CD4-positive, alpha-beta memory T cell (primary cell): ENCODE data around the gene EPB41. TPM values are rescaled to one million over a fixed set of nuclear protein-coding genes. Genes with fewer than 3 reads are reported as not detected.
"Not testable (repeated sequence)": the region's sequence is repeated elsewhere in the genome, so short reads cannot be mapped to it uniquely, and the experiment has no call there.

Source experiments
- CTCF ChIA-PET: fragments of 350-600 bp; sonication (Branson Sonifier 250); formaldehyde crosslinking; loops from one replicate; lab custom pipeline; 2021; ENCODE audit warnings: inconsistent platforms; ENCODE audit not compliant: partially characterized antibody; lab: Charles Lee
- POLR2A ChIA-PET: fragments of 350-600 bp; sonication (Branson Sonifier 250); formaldehyde crosslinking; loops from one replicate; lab custom pipeline; 2021; ENCODE audit not compliant: partially characterized antibody; lab: Charles Lee
- DNase-seq, 5 donors: peaks; one replicate each; pipeline versions ENCODE4 v3.0.0 to v3.0.0-alpha.2; 2020 to 2022; ENCODE audit warnings: mixed read lengths in 1 of 5
- H3K27ac ChIP-seq: one replicate; pipeline ENCODE4 v1.7.0; 2013; ENCODE audit warnings: low read depth, low read length
- H3K27me3 ChIP-seq: 2 replicates; pipeline ENCODE4 v1.7.0; 2013; ENCODE audit warnings: mild to moderate bottlenecking, low read length, moderate library complexity; ENCODE audit not compliant: insufficient read depth
- H3K36me3 ChIP-seq: 2 replicates; pipeline ENCODE4 v1.7.0; 2013; ENCODE audit warnings: mild to moderate bottlenecking, low read length, moderate library complexity; ENCODE audit not compliant: insufficient read depth
- H3K4me1 ChIP-seq: 2 replicates; pipeline ENCODE4 v1.7.0; 2013; ENCODE audit warnings: mild to moderate bottlenecking, low read length, moderate library complexity; ENCODE audit not compliant: insufficient read depth
- H3K4me3 ChIP-seq, 2 donors: one replicate each; pipeline ENCODE4 v1.7.0; 2013; ENCODE audit warnings: low read length in 2 of 2, mild to moderate bottlenecking in 1 of 2
- H3K9me3 ChIP-seq, 2 donors: one replicate each; pipeline ENCODE4 v1.7.0; 2013; ENCODE audit warnings: low read length in 2 of 2, control low read depth in 1 of 2; ENCODE audit not compliant: control insufficient read depth in 1 of 2
- H3K27ac Mint-ChIP-seq, 7 donors: one replicate each; pipeline ENCODE4 v1.8.0; 2020 to 2021; ENCODE audit warnings: mixed read lengths in 7 of 7, mild to moderate bottlenecking in 6 of 7, inconsistent platforms in 3 of 7, moderate library complexity in 3 of 7
- H3K27me3 Mint-ChIP-seq, 2 donors: one replicate each; pipeline ENCODE4 v1.8.0; 2020 to 2021; ENCODE audit warnings: mixed read lengths in 2 of 2
- H3K36me3 Mint-ChIP-seq, 2 donors: one replicate each; pipeline ENCODE4 v1.8.0; 2020 to 2021; ENCODE audit warnings: mixed read lengths in 2 of 2, inconsistent platforms in 1 of 2, mild to moderate bottlenecking in 1 of 2
- H3K4me1 Mint-ChIP-seq, 4 donors: one replicate each; pipeline ENCODE4 v1.8.0; 2020 to 2021; ENCODE audit warnings: mixed read lengths in 4 of 4, mild to moderate bottlenecking in 1 of 4
- H3K4me3 Mint-ChIP-seq, 8 donors: one replicate each; pipeline ENCODE4 v1.8.0; 2020 to 2021; ENCODE audit warnings: mixed read lengths in 8 of 8, mild to moderate bottlenecking in 7 of 8, moderate library complexity in 6 of 8, inconsistent platforms in 3 of 8
- H3K9me3 Mint-ChIP-seq, 8 donors: one replicate each; pipeline ENCODE4 v1.8.0; 2020 to 2021; ENCODE audit warnings: mixed read lengths in 8 of 8, mild to moderate bottlenecking in 5 of 8, inconsistent platforms in 3 of 8, moderate library complexity in 1 of 8
- intact Hi-C: fragments of 100-400 bp; cut with micrococcal nuclease; formaldehyde crosslinking; loops from one replicate; pipeline ENCODE4 v1.15.1; 2023
- polyA plus RNA-seq, 2 donors: library from polyadenylated mRNA; unstranded; fragments of 300-500 nt; fragmentation: Illumina TruSeq; gene quantifications; one replicate each; pipeline ENCODE4 v1.2.3, GENCODE V29; 2021
- total RNA-seq, 2 experiments: library from RNA; stranded (reverse); gene quantifications; one replicate each; pipeline ENCODE4 v1.2.3, GENCODE V29; 2021

The EPB41 gene
- total and polyA plus RNA-seq, 4 experiments from 2014 or later: 56.1 to 321 (median 213) TPM

GRCh38 chr1:29096231-29096886, 182.0 kb downstream of the EPB41 start:
- Histone ChIP-seq H3K9me3 (no peaks in the 10 kb centered on the region), H3K4me1 (no peaks in the 10 kb centered on the region), H3K27ac (no peak overlapping the region), H3K36me3 (peaks cover 48% of the 10 kb centered on the region), H3K27me3 (no peaks in the 10 kb centered on the region), H3K4me3 (no peak overlapping the region)
- ChIA-PET CTCF (no interaction called here), POLR2A (no interaction called here)
- Mint-ChIP-seq H3K4me3 (no peak overlapping the region), H3K27ac (peak overlapping the region in 1 of 7 donors; percentile 20), H3K4me1 (peaks cover 0 to 1% (median 0%) of the 10 kb centered on the region in 4 donors), H3K27me3 (no peaks in the 10 kb centered on the region), H3K9me3 (peaks cover 0 to 4% (median 0%) of the 10 kb centered on the region in 8 donors), H3K36me3 (peaks cover 48 to 74% of the 10 kb centered on the region in 2 donors)
- DNase-seq: no peak
- intact Hi-C loops: no loop called here

GRCh38 chr1:29099286-29099685, 184.9 kb downstream of the EPB41 start:
- Histone ChIP-seq H3K27ac (no peak overlapping the region), H3K4me1 (no peaks in the 10 kb centered on the region), H3K9me3 (no peaks in the 10 kb centered on the region), H3K36me3 (peaks cover 43% of the 10 kb centered on the region), H3K27me3 (no peaks in the 10 kb centered on the region), H3K4me3 (no peak overlapping the region)
- intact Hi-C loops: no loop called here
- Mint-ChIP-seq H3K4me3 (no peak overlapping the region), H3K27ac (no peak overlapping the region), H3K36me3 (peaks cover 40 to 65% of the 10 kb centered on the region in 2 donors), H3K4me1 (peaks cover 0 to 1% (median 0%) of the 10 kb centered on the region in 4 donors), H3K9me3 (no peaks in the 10 kb centered on the region), H3K27me3 (no peaks in the 10 kb centered on the region)
- CTCF ChIA-PET: interaction anchor here (0.7 kb wide), 1 partner anchor 103 kb away, joined by 4 read pairs; no protein-coding TSS in a partner anchor
- DNase-seq: no peak
- POLR2A ChIA-PET: interaction anchor here (0.5 kb wide), 1 partner anchor 683 kb away, joined by 3 read pairs; no protein-coding TSS in a partner anchor

- H3K4me3 ChIP-seq: no peak overlapping the region
- Mint-ChIP-seq H3K4me1 (peaks cover 0 to 1% (median 0%) of the 10 kb centered on the region in 4 donors), H3K27me3 (no peaks in the 10 kb centered on the region), H3K4me3 (no peak overlapping the region), H3K9me3 (peaks cover 0 to 3% (median 0%) of the 10 kb centered on the region in 8 donors), H3K27ac (no peak overlapping the region), H3K36me3 (peaks cover 40 to 66% of the 10 kb centered on the region in 2 donors)
- H3K27me3 ChIP-seq: no peaks in the 10 kb centered on the region
- ChIA-PET POLR2A (no interaction called here), CTCF (no interaction called here)
- H3K27ac ChIP-seq: no peak overlapping the region
- no peak for DNase-seq
- no peaks in the 10 kb centered on the region for H3K9me3 ChIP-seq
- intact Hi-C loops: no loop called here
- H3K36me3 ChIP-seq: peaks cover 41% of the 10 kb centered on the region
- no peaks in the 10 kb centered on the region for H3K4me1 ChIP-seq
Observed at GRCh38 chr1:29100487-29100886, 186.1 kb downstream of the EPB41 start.

GRCh38 chr1:29105822-29106221, 191.5 kb downstream of the EPB41 start:
- no peaks in the 10 kb centered on the region for H3K27me3 Mint-ChIP-seq
- ChIA-PET POLR2A (interaction anchor here (1.5 kb wide), 1 partner anchor 18 kb away, joined by 3 read pairs; the partner anchor contains the start of gene TMEM200B), CTCF (no interaction called here)
- H3K4me3 Mint-ChIP-seq: peak overlapping the region in 1 of 8 donors; percentile 52
- H3K27ac Mint-ChIP-seq: peak overlapping the region in 1 of 7 donors; percentile 41
- H3K36me3 ChIP-seq: peaks cover 23% of the 10 kb centered on the region
- H3K9me3 Mint-ChIP-seq: peaks cover 0 to 5% (median 0%) of the 10 kb centered on the region in 8 donors
- H3K4me3 ChIP-seq: no peak overlapping the region
- no peak overlapping the region for H3K27ac ChIP-seq
- H3K4me1 Mint-ChIP-seq: no peaks in the 10 kb centered on the region
- DNase-seq: no peak
- intact Hi-C loops: no loop called here
- no peaks in the 10 kb centered on the region for H3K9me3 ChIP-seq
- no peaks in the 10 kb centered on the region for H3K27me3 ChIP-seq
- H3K4me1 ChIP-seq: no peaks in the 10 kb centered on the region
- peaks cover 42 to 54% of the 10 kb centered on the region in 2 donors for H3K36me3 Mint-ChIP-seq

GRCh38 chr1:29108041-29108440, 193.7 kb downstream of the EPB41 start:
- H3K4me1 Mint-ChIP-seq: not testable (repeated sequence)

GRCh38 chr1:29112705-29113412, 198.5 kb downstream of the EPB41 start:
- intact Hi-C loops: no loop called here
- H3K36me3 Mint-ChIP-seq: peaks cover 70 to 73% of the 10 kb centered on the region in 2 donors
- no peak overlapping the region for H3K4me3 ChIP-seq
- H3K4me1 Mint-ChIP-seq: peaks cover 0 to 2% (median 0%) of the 10 kb centered on the region in 4 donors
- H3K9me3 Mint-ChIP-seq: peaks cover 0 to 2% (median 0%) of the 10 kb centered on the region in 8 donors
- no peaks in the 10 kb centered on the region for H3K27me3 ChIP-seq
- peak overlapping the region in 1 of 8 donors; percentile 20 for H3K4me3 Mint-ChIP-seq
- ChIA-PET CTCF (interaction anchor here (1.4 to 4.6 kb wide), 4 partner anchors 9 to 90 kb away, joined by 3 to 18 read pairs (median 6); no protein-coding TSS in a partner anchor), POLR2A (no interaction called here)
- H3K9me3 ChIP-seq: no peaks in the 10 kb centered on the region
- no peak overlapping the region for H3K27ac ChIP-seq
- no peaks in the 10 kb centered on the region for H3K4me1 ChIP-seq
- H3K36me3 ChIP-seq: peaks cover 67% of the 10 kb centered on the region
- peak overlapping the region in 1 of 7 donors; percentile 18 for H3K27ac Mint-ChIP-seq
- H3K27me3 Mint-ChIP-seq: no peaks in the 10 kb centered on the region
- no peak for DNase-seq

More at GRCh38 chr1:29108041-29108440, 193.7 kb downstream of the EPB41 start:
- peaks cover 44 to 54% of the 10 kb centered on the region in 2 donors for H3K36me3 Mint-ChIP-seq
- H3K27ac Mint-ChIP-seq, H3K27me3 ChIP-seq, H3K4me3 ChIP-seq, H3K27me3 Mint-ChIP-seq, POLR2A ChIA-PET, DNase-seq, H3K9me3 ChIP-seq, H3K4me3 Mint-ChIP-seq, H3K4me1 ChIP-seq, H3K9me3 Mint-ChIP-seq, intact Hi-C loops, H3K27ac ChIP-seq: not testable (repeated sequence)
- CTCF ChIA-PET: interaction anchor here (0.6 to 4.6 kb wide), 3 partner anchors 13 to 95 kb away, joined by 3 to 18 read pairs (median 4); no protein-coding TSS in a partner anchor
- H3K36me3 ChIP-seq: peaks cover 33% of the 10 kb centered on the region
